ENCODE measurements around the gene SMYD1. TPM values are rescaled to one million over a fixed set of nuclear protein-coding genes. Genes with fewer than 3 reads are reported as not detected.

Gene SMYD1
- total and polyA plus RNA-seq, 2 donors from 2014 or later = not detected

GRCh38 chr2:88127888-88128653, 60.4 kb downstream of the SMYD1 start, which contains the start of gene FABP1:
Gene FABP1 (minus strand): TSS chr2:88128062. CDS start chr2:88128017, 45 bp downstream.
- Histone ChIP-seq H3K36me3 (ENCODE audit: control insufficient read depth in 2 of 3, insufficient read depth in 3 of 3, low read length in 3 of 3) (no peaks in the 10 kb centered on the region), H3K9me3 (ENCODE audit: control insufficient read depth in 2 of 3, insufficient read depth in 1 of 3, low read length in 3 of 3) (no peaks in the 10 kb centered on the region), H3K27me3 (ENCODE audit: control insufficient read depth, insufficient read depth, low read length) (no peaks in the 10 kb centered on the region), H3K4me3 (ENCODE audit: low read length in 3 of 3) (peak within 1 kb of the TSS in 2 of 3 donors; percentile 73 to 83), H3K4me1 (ENCODE audit: control insufficient read depth in 2 of 3, insufficient read depth in 2 of 3, low read depth in 1 of 3, low read length in 3 of 3) (no peaks in the 10 kb centered on the region), H3K9ac (ENCODE audit: low read length in 3 of 3) (peak within 1 kb of the TSS in 1 of 3 donors; percentile 47), H3K27ac (ENCODE audit: low read depth in 2 of 2, low read length in 2 of 2) (peak within 1 kb of the TSS; percentile 40 to 79)
- FAIRE-seq (no peak), DNase-seq (peak in 1 of 5 donors; percentile 4)
- TF ChIP-seq CTCF (IDR thresholded peaks at IDR 0.05; ENCODE audit: borderline replicate concordance, extremely low read depth, insufficient read depth) = no peak
- intact Hi-C loops (cut with DNase I) = no loop called here

GRCh38 chr2:88128654-88129312, 61.2 kb downstream of the SMYD1 start:
- no peak for FAIRE-seq
- Histone ChIP-seq H3K9ac (ENCODE audit: low read length in 3 of 3) (no peak overlapping the region), H3K27ac (ENCODE audit: low read depth in 2 of 2, low read length in 2 of 2) (no peak overlapping the region), H3K27me3 (ENCODE audit: control insufficient read depth, insufficient read depth, low read length) (no peaks in the 10 kb centered on the region), H3K9me3 (ENCODE audit: control insufficient read depth in 2 of 3, insufficient read depth in 1 of 3, low read length in 3 of 3) (no peaks in the 10 kb centered on the region), H3K4me1 (ENCODE audit: control insufficient read depth in 2 of 3, insufficient read depth in 2 of 3, low read depth in 1 of 3, low read length in 3 of 3) (no peaks in the 10 kb centered on the region), H3K36me3 (ENCODE audit: control insufficient read depth in 2 of 3, insufficient read depth in 3 of 3, low read length in 3 of 3) (no peaks in the 10 kb centered on the region), H3K4me3 (ENCODE audit: low read length in 3 of 3) (no peak overlapping the region)
- DNase-seq = no peak
- TF ChIP-seq CTCF (IDR thresholded peaks at IDR 0.05; ENCODE audit: borderline replicate concordance, extremely low read depth, insufficient read depth) = no peak
- intact Hi-C loops (cut with DNase I) = no loop called here

GRCh38 chr2:88129313-88129959, 61.8 kb downstream of the SMYD1 start:
- DNase-seq (no peak), FAIRE-seq (no peak)
- no peak for TF ChIP-seq CTCF (IDR thresholded peaks at IDR 0.05; ENCODE audit: borderline replicate concordance, extremely low read depth, insufficient read depth)
- Histone ChIP-seq H3K4me3 (ENCODE audit: low read length in 3 of 3) (no peak overlapping the region), H3K9me3 (ENCODE audit: control insufficient read depth in 2 of 3, insufficient read depth in 1 of 3, low read length in 3 of 3) (no peaks in the 10 kb centered on the region), H3K9ac (ENCODE audit: low read length in 3 of 3) (no peak overlapping the region), H3K36me3 (ENCODE audit: control insufficient read depth in 2 of 3, insufficient read depth in 3 of 3, low read length in 3 of 3) (no peaks in the 10 kb centered on the region), H3K4me1 (ENCODE audit: control insufficient read depth in 2 of 3, insufficient read depth in 2 of 3, low read depth in 1 of 3, low read length in 3 of 3) (no peaks in the 10 kb centered on the region), H3K27me3 (ENCODE audit: control insufficient read depth, insufficient read depth, low read length) (no peaks in the 10 kb centered on the region), H3K27ac (ENCODE audit: low read depth in 2 of 2, low read length in 2 of 2) (no peak overlapping the region)
- intact Hi-C loops (cut with DNase I) = no loop called here
